OCI-LY7 (cell line): ENCODE data around the gene SIRPG. TPM values are rescaled to one million over a fixed set of nuclear protein-coding genes. Genes with fewer than 3 reads are reported as not detected.

Experiments
- BruUV-seq: library from RNA; stranded (reverse); fragments of 400-500 nt; replicated peaks from 2 replicates; lab custom pipeline; 2021; lab: Mats Ljungman, UMichigan
- CTCF ChIA-PET: fragments of 300-600 bp; sonication (Branson Sonifier 250); formaldehyde crosslinking; loops from one replicate; lab custom pipeline; 2022; ENCODE audit warnings: antibody characterized with exemption; ENCODE audit not compliant: unreplicated experiment; lab: Charles Lee
- POLR2A ChIA-PET: fragments of 300-600 bp; sonication (Branson Sonifier 250); formaldehyde crosslinking; loops from one replicate; lab custom pipeline; 2022; ENCODE audit warnings: antibody characterized with exemption; lab: Charles Lee
- DNase-seq: peaks from one replicate; pipeline ENCODE4 v3.0.0-alpha.2; 2015; ENCODE audit warnings: low spot score
- H2AFZ ChIP-seq: fragments of 200-600 bp; sonication (generic), shearing (Covaris generic); 2 replicates; pipeline ENCODE4 v1.6.1; 2014; ENCODE audit warnings: mild to moderate bottlenecking, antibody characterized with exemption, low read length, moderate library complexity
- H3K27ac ChIP-seq: fragments of 200-600 bp; sonication (generic); 2 replicates; pipeline ENCODE4 v1.5.1; 2014; ENCODE audit warnings: mixed run types, low read depth, mild to moderate bottlenecking, moderate library complexity, low read length, inconsistent platforms; ENCODE audit not compliant: poor library complexity, severe bottlenecking
- H3K36me3 ChIP-seq: fragments of 200-600 bp; sonication (generic); 2 replicates; pipeline ENCODE4 v1.6.1; 2014; ENCODE audit warnings: mild to moderate bottlenecking, antibody characterized with exemption, low read length, moderate library complexity, mixed read lengths; ENCODE audit not compliant: insufficient read depth
- H3K4me1 ChIP-seq: fragments of 200-600 bp; sonication (generic); 2 replicates; pipeline ENCODE4 v1.5.1; 2014; ENCODE audit warnings: mild to moderate bottlenecking, low read length; ENCODE audit not compliant: insufficient read depth, poor library complexity, severe bottlenecking
- H3K4me2 ChIP-seq: fragments of 200-600 bp; sonication (generic); 2 replicates; pipeline ENCODE4 v1.6.1; 2014; ENCODE audit warnings: mild to moderate bottlenecking, low read length
- H3K4me3 ChIP-seq: fragments of 200-600 bp; sonication (generic); 2 replicates; pipeline ENCODE4 v1.5.1; 2014; ENCODE audit warnings: mild to moderate bottlenecking, low read depth, low read length; ENCODE audit not compliant: poor library complexity, severe bottlenecking
- H3K79me2 ChIP-seq: fragments of 200-600 bp; sonication (generic); 2 replicates; pipeline ENCODE4 v1.6.1; 2016; ENCODE audit warnings: low read depth, mild to moderate bottlenecking, low read length, moderate library complexity, mixed read lengths; ENCODE audit not compliant: insufficient read depth
- H3K9me2 ChIP-seq: fragments of 200-600 bp; sonication (generic); 2 replicates; pipeline ENCODE4 v1.6.1; 2016; ENCODE audit warnings: mild to moderate bottlenecking, low read length, mixed read lengths; ENCODE audit not compliant: insufficient read depth
- H3K9me3 ChIP-seq: fragments of 200-600 bp; sonication (generic); 2 replicates; pipeline ENCODE4 v1.6.1; 2014; ENCODE audit warnings: mild to moderate bottlenecking, mixed run types, low read length, mixed read lengths
- H4K20me1 ChIP-seq: fragments of 200-600 bp; sonication (generic); 2 replicates; pipeline ENCODE4 v1.6.1; 2014; ENCODE audit warnings: mild to moderate bottlenecking, antibody characterized with exemption, low read length, moderate library complexity, mixed read lengths; ENCODE audit not compliant: insufficient read depth
- CTCF ChIP-seq: fragments of 200-600 bp; sonication (generic); conservative IDR thresholded peaks from 2 replicates; pipeline ENCODE4 v1.5.1; 2014; ENCODE audit warnings: mild to moderate bottlenecking, antibody characterized with exemption, low read length, moderate library complexity, mixed read lengths
- EZH2phosphoT487 ChIP-seq: fragments of 200-600 bp; sonication (generic); IDR thresholded peaks from 2 replicates; pipeline ENCODE4 v1.6.1; 2018; ENCODE audit warnings: low read depth, borderline replicate concordance, mild to moderate bottlenecking, mixed run types, antibody characterized with exemption, low read length, moderate library complexity, mixed read lengths
- intact Hi-C: fragments of 100-400 bp; cut with micrococcal nuclease; formaldehyde crosslinking; loops from one replicate; pipeline ENCODE4 v1.10.0; 2022; ENCODE audit not compliant: unreplicated experiment
- total RNA-seq, 2 experiments: library from RNA; depleted of rRNA in 1 of 2; stranded (reverse); fragments of >200 nt in 1 of 2; shearing (Covaris generic) in 1 of 2; gene quantifications; 2 replicates each; pipeline ENCODE4 v1.2.3, GENCODE V29; 2014 to 2022

Gene SIRPG
- total RNA-seq, 2 experiments from 2014 or later: not detected

GRCh38 chr20:1600736-1601135 lies 56.8 kb downstream of the SIRPG start:
- Histone ChIP-seq H3K9me2 (no peaks in the 10 kb centered on the region), H2AFZ (no peak overlapping the region)

GRCh38 chr20:1595333-1595732 lies 62.2 kb downstream of the SIRPG start:
- POLR2A ChIA-PET: no interaction called here
- no peaks in the 10 kb centered on the region for H3K9me2 ChIP-seq

More at GRCh38 chr20:1600736-1601135, 56.8 kb downstream of the SIRPG start:
- no peak overlapping the region for H3K27ac ChIP-seq
- BruUV-seq: no TSS peak
- DNase-seq: no peak
- H3K79me2 ChIP-seq: no peaks in the 10 kb centered on the region
- H3K36me3 ChIP-seq: no peaks in the 10 kb centered on the region
- POLR2A ChIA-PET: no interaction called here
- H4K20me1 ChIP-seq: no peaks in the 10 kb centered on the region
- TF ChIP-seq CTCF: no peak
- intact Hi-C loops: no loop called here
- H3K4me1 ChIP-seq: no peaks in the 10 kb centered on the region
- no peak overlapping the region for H3K4me2 ChIP-seq
- CTCF ChIA-PET: no interaction called here
- no peaks in the 10 kb centered on the region for H3K9me3 ChIP-seq
- no peak overlapping the region for H3K4me3 ChIP-seq

More at GRCh38 chr20:1595333-1595732, 62.2 kb downstream of the SIRPG start:
- H4K20me1 ChIP-seq: no peaks in the 10 kb centered on the region
- CTCF ChIA-PET: no interaction called here
- no peak overlapping the region for H2AFZ ChIP-seq
- no peaks in the 10 kb centered on the region for H3K9me3 ChIP-seq
- no peak for TF ChIP-seq EZH2phosphoT487
- TF ChIP-seq CTCF: no peak
- intact Hi-C loops: no loop called here
- no peaks in the 10 kb centered on the region for H3K4me1 ChIP-seq
- H3K4me2 ChIP-seq: no peak overlapping the region
- DNase-seq: no peak
- no peak overlapping the region for H3K4me3 ChIP-seq
- no peaks in the 10 kb centered on the region for H3K36me3 ChIP-seq
- no peak overlapping the region for H3K27ac ChIP-seq
- no peaks in the 10 kb centered on the region for H3K79me2 ChIP-seq
- BruUV-seq: no TSS peak
